ENCODE measurements around the gene ADGRV1.

ADGRV1 gene

GRCh38 chr5:91118796-91119195, 560.2 kb downstream of the ADGRV1 start:
- no peak for DNase-seq (ENCODE audit: low read depth)

GRCh38 chr5:91119217-91119616, 560.6 kb downstream of the ADGRV1 start:
- no peak for DNase-seq (ENCODE audit: low read depth)

DNA sequence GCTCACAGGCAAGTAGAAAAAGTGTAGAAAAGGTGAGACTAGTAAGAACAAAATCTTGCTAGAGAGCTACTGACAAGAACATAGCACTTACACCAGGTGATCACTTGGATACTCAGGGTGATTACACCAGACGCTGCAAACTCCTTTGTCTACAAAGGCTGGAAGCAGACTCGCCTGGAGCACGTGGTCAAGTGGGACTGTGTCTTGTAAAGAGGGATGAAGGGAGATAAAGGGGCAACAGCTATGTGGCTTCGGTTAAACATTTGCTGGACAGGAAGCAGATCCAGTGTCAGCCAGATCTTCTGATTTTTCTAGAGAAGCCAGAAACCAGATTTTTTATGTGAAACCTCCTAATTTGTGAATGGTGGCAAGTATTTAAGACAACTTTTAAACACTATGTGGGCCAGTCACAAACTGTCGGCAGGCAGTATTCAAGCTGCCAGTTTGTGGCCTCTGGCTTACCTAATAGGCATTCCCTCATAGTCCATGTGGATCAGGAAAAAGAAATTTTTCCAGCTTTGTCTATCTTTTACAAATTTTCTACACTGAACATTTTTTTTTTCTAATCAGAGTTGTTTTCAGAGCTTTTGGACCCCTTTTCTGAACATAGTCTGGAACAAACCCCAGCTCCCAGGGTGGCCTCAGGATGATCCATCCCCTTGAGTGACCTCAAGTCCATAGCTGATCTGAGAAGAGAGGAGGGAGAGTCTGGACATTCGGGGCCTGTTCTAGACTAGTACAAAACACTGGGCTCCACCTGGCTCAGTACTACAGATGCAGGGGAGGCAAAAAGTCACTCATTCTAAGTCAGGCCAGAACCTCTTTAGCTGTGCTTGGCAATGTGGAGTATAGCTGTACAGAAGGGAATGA, 561.6 kb downstream of the ADGRV1 start:
- no peak for DNase-seq (ENCODE audit: low read depth)

- no peak for DNase-seq (ENCODE audit: low read depth)
These were observed 562.9 kb downstream of the ADGRV1 start for GRCh38 chr5:91121347-91121993.

- no peak for DNase-seq (ENCODE audit: low read depth)
These were observed 564.1 kb downstream of the ADGRV1 start for GRCh38 chr5:91122651-91123050.

DNA sequence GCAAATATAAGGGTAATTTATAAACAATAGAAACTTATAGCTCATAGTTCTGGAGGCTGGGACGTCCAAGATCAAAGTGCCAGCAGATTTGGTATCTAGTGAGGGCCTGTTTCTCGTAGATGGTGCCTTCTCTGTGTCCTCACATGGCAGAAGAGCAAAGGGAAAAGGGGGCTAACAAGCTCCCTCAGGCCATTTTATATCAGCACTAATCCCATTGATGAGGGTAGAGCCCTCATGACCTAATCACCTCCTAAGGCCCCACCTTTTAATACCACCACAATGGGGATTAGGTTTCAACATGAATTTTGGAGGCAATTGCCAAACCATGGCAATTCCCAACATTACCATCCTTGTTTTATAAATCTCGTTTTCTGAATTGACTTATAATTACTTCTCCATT, 564.7 kb downstream of the ADGRV1 start:
- DNase-seq (ENCODE audit: low read depth): no peak

- no peak for DNase-seq (ENCODE audit: low read depth)
These were observed 565.3 kb downstream of the ADGRV1 start for GRCh38 chr5:91123901-91124300.

DNA sequence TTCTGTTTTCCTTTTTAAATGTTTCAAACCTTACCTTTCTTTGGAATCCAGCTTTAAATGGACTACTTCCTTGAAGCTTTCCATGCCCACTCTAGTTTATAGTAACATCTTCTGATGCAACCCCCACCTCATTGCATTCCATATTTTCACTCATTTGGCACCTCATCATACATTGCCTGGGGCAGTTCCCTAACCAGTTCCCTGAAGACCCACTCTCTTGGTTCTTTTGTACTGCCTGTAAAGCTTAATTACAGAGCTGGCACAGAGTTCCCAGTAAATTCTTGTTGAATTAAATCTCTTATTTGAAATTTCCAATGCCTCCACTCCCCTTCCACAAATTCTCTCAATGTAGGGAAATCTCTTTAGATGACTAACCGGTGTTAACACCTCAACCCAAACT, 567.3 kb downstream of the ADGRV1 start:
- DNase-seq (ENCODE audit: low read depth): no peak

DNA sequence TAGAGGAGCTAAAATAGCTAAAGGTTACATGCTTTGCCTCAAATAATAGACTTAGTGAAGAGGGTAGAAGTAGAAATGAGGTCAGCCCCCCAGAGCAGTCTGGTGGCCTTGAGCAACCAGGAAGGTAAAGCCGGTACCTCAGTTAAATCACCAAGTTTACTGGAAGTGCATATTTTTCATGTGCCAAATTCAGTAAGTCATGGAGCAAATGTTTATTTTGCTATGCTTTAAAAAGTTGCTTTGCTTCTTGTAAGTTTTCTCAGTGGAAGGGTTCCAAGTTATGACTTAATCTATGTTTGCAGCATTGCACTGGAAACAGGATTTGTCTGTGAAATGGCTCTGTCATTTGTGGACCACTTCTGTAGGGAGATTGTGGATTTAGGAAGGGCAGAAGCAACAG, 567.9 kb downstream of the ADGRV1 start:
- peak; percentile 88 for DNase-seq (ENCODE audit: low read depth)

DNA sequence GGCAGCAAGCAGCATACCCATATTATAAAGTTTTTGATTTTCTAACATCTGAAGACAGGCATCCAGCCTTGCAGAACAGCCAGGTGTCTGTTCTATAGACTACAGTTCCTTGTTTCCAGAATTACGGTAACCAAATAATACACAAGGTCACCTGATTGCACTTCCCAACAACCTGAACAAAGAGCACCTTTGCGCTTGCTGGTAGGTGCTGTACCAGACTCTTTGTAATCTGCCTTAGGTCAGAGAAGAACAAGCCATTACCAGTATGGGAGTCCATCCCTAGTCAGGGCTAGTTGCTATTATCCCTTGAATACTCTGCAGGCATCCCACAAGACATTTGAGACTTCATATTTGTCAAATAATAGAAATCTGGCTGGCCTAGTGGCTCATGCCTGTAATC, 568.3 kb downstream of the ADGRV1 start:
- DNase-seq (ENCODE audit: low read depth): no peak

GRCh38 chr5:91127456-91128081, 569.0 kb downstream of the ADGRV1 start:
- DNase-seq (ENCODE audit: low read depth): no peak

GRCh38 chr5:91128604-91129003, 570.0 kb downstream of the ADGRV1 start:
- no peak for DNase-seq (ENCODE audit: low read depth)

- DNase-seq (ENCODE audit: low read depth): no peak
These were observed 571.2 kb downstream of the ADGRV1 start for GRCh38 chr5:91129748-91130147.

GRCh38 chr5:91130759-91131158, 572.2 kb downstream of the ADGRV1 start:
- DNase-seq (ENCODE audit: low read depth): no peak

GRCh38 chr5:91132550-91132949, 574.0 kb downstream of the ADGRV1 start:
- no peak for DNase-seq (ENCODE audit: low read depth)

- no peak for DNase-seq (ENCODE audit: low read depth)
These were observed 574.6 kb downstream of the ADGRV1 start for GRCh38 chr5:91133183-91133582.

DNA sequence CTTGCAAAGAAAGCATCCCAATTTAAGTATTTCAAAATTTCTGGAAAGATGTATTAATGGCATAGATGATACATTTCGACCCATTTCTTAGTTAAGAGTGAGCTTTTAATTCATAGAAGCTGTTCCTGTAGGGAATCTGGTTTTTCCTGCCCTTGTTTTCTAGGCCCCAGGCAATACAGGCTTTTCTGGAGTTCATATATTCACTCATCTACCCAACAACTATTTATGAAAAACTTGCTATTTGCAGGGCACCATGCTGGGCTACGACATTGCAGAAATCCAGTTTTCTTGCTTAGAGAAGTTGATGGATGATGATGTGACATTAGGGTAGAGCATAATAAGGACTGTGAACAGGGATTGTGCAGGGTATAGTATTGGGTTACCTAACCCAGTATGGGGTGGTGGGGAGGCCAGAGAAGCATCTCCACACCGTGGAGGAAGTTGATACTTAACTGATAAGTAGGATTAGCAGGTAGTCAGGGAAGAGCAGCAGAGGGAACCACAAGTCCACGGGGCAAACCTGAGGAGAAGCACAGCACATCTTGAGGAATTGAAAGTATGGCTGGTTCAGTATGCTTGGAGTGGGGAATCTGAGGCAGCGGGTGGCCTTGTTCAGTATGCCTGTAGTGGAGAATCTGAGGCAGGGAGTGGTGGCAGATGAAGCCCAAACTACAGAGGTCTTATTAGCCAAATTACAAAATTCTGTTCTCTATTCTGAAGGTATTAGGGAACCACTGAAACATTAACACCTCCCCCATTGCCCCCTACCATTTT, 577.1 kb downstream of the ADGRV1 start:
- DNase-seq (ENCODE audit: low read depth): no peak

GRCh38 chr5:91136271-91136670, 577.7 kb downstream of the ADGRV1 start:
- no peak for DNase-seq (ENCODE audit: low read depth)

DNA sequence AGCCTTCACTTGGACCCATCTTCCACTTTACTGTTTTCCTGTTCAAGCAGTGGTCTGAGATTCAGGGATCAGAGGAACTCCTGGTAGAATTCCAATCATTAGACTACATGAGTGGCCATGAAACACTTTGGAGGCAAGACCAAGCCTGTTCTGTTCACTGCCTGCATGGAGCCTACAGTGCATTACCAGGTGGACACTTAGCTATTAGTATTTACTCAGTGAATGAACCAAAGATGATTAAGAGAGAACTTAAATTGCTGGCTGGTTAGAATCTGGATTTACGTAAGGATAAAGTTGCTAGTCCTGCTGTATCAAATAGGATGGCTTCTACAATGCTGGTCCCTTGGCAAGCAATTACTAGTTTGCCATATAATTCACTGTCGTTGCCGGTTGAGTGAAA, 579.0 kb downstream of the ADGRV1 start:
- DNase-seq (ENCODE audit: low read depth): no peak

DNA sequence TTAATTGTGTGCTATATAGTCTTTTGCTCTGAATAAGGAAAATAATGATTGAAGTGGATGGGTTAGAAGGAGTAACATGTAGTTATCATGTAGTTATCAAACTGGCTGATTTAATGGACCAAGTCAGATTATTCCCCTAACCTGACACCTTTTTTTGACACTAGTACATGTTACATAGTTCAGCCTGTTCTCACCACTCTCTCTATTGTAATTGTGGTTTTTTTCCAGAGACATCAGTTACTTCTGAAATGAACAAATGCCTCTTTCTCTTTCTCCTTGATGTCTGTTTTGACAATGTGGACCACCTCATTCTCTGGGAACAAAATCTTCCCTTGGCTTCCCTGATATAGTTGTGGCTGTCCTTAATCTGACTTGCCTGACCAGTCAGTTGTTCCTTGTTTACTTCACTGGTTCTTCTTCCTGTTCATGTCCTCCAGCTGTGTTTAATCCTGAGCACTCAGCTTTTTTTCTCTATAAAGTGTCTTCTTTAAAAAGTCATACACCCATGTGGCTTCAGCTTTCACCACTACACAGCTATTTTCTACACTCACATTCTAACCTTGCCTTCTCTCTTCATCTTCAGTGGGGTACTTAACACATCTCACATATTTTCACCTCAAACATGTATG, 581.1 kb downstream of the ADGRV1 start:
- DNase-seq (ENCODE audit: low read depth): no peak

DNA sequence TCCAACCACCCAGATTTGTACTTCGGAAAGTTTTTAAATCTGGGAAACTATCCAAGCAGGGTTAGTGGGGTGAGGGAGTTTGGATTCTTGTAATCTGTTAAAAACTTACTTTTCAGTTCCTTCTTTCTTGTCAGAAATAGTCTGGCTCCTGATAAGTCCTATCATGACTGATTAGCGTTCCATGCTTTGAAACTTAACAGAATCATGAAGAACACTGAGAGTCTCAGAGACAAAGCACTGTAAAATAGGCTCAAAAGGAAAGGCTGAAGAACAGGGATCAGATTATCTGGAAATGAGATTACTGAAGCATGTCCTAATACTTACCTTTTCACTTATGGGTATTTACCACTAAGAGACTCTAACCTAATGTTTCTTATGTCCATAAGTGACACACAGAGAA, 582.1 kb downstream of the ADGRV1 start:
- DNase-seq (ENCODE audit: low read depth): no peak

- no peak for DNase-seq (ENCODE audit: low read depth)
These were observed 583.0 kb downstream of the ADGRV1 start for GRCh38 chr5:91141642-91142041.

All from stromal cell of bone marrow (primary cell).